ENCODE measurements around the gene BAIAP2L2.

The BAIAP2L2 gene

GRCh38 chr22:38036392-38037062, 74.0 kb downstream of the BAIAP2L2 start:
- no peak for DNase-seq

- DNase-seq, result no peak
Measured at GRCh38 chr22:38035530-38035885, 75.0 kb downstream of the BAIAP2L2 start.

Measured in stimulated activated CD4-positive, alpha-beta T cell treated with anti-CD3 and anti-CD28 coated beads, Interleukin-12 subunit alpha, Interleukin-12 subunit beta, amount 100 ng/mL, for 4 hours (primary cell).